ENCODE measurements around the gene RCOR1.
"Not testable (repeated sequence)": the region's sequence is repeated elsewhere in the genome, so short reads cannot be mapped to it uniquely, and the experiment has no call there.

The RCOR1 gene

GRCh38 chr14:102593825-102594137 lies 1.3 kb downstream of the RCOR1 start:
- no peak for DNase-seq

GRCh38 chr14:102594514-102595175 lies 2.2 kb downstream of the RCOR1 start:
- DNase-seq = no peak

- DNase-seq = no peak
Observed at GRCh38 chr14:102601378-102601925, 9.0 kb downstream of the RCOR1 start.

- DNase-seq = no peak
Observed at GRCh38 chr14:102602421-102603292, 10.2 kb downstream of the RCOR1 start.

- no peak for DNase-seq
Observed at GRCh38 chr14:102603293-102603907, 11.0 kb downstream of the RCOR1 start.

- no peak for DNase-seq
Observed at GRCh38 chr14:102604183-102604582, 11.7 kb downstream of the RCOR1 start.

GRCh38 chr14:102605029-102605428 lies 12.6 kb downstream of the RCOR1 start:
- no peak for DNase-seq

- no peak for DNase-seq
Observed at GRCh38 chr14:102606296-102606695, 13.8 kb downstream of the RCOR1 start.

- no peak for DNase-seq
Observed at GRCh38 chr14:102608064-102608446, 15.6 kb downstream of the RCOR1 start.

GRCh38 chr14:102610968-102611811 lies 18.7 kb downstream of the RCOR1 start:
- no peak for DNase-seq

- DNase-seq = no peak
Observed at GRCh38 chr14:102616318-102616717, 23.9 kb downstream of the RCOR1 start.

- no peak for DNase-seq
Observed at GRCh38 chr14:102616799-102617198, 24.4 kb downstream of the RCOR1 start.

- DNase-seq = not testable (repeated sequence)
Observed at GRCh38 chr14:102619012-102619411, 26.6 kb downstream of the RCOR1 start.

GRCh38 chr14:102620413-102620812 lies 28.0 kb downstream of the RCOR1 start:
- no peak for DNase-seq

GRCh38 chr14:102622262-102622885 lies 29.9 kb downstream of the RCOR1 start:
- no peak for DNase-seq

- DNase-seq = no peak
Observed at GRCh38 chr14:102624666-102625065, 32.2 kb downstream of the RCOR1 start.

GRCh38 chr14:102625564-102626296 lies 33.3 kb downstream of the RCOR1 start:
- no peak for DNase-seq

- DNase-seq = no peak
Observed at GRCh38 chr14:102626530-102626929, 34.1 kb downstream of the RCOR1 start.

GRCh38 chr14:102629011-102629444 lies 36.6 kb downstream of the RCOR1 start:
- no peak for DNase-seq

- no peak for DNase-seq
Observed at GRCh38 chr14:102629808-102630350, 37.4 kb downstream of the RCOR1 start.

- no peak for DNase-seq
Observed at GRCh38 chr14:102630405-102630804, 38.0 kb downstream of the RCOR1 start.
